SH-SY5Y (cell line): ENCODE data around the gene PNKP.

Experiments
- GATA2 ChIP-seq: IDR thresholded peaks from 2 replicates; pipeline ENCODE4 v1.6.1; 2011; ENCODE audit warnings: mild to moderate bottlenecking, low read depth, low read length
- GATA3 ChIP-seq: IDR thresholded peaks from 2 replicates; pipeline ENCODE4 v1.6.1; 2011; ENCODE audit warnings: low read depth, mild to moderate bottlenecking, low read length, moderate library complexity

- TF ChIP-seq GATA3 (no peak), GATA2 (no peak)
Observed at GRCh38 chr19:49830766-49831165, 36.6 kb downstream of the PNKP start.
